Psoas muscle (tissue), 8 donors: Measurements from ENCODE around the gene CHCHD1. TPM values are rescaled to one million over a fixed set of nuclear protein-coding genes. Genes with fewer than 3 reads are reported as not detected.

ENCODE experiments used
- ATAC-seq, 4 donors: fragments of 200-7000 bp; cut with Tn5 transposase; one replicate each; pipeline ENCODE4 v1.9.1; 2020; ENCODE audit warnings: moderate library complexity in 3 of 4, mild to moderate bottlenecking in 2 of 4
- DNase-seq, 2 donors: peaks; one replicate each; pipeline ENCODE4 v3.0.0-alpha.2; 2020
- H3K27ac ChIP-seq: fragments of 200-600 bp; one replicate; pipeline ENCODE4 v1.8.0; 2022
- H3K27me3 ChIP-seq, 3 donors: fragments of 200-600 bp in 1 of 3; one replicate each; pipeline versions ENCODE4 v1.6.1 to v1.8.0; 2013 to 2022; ENCODE audit warnings: low read length in 2 of 3, mild to moderate bottlenecking in 2 of 3, moderate library complexity in 1 of 3; ENCODE audit not compliant: insufficient read depth in 3 of 3
- H3K36me3 ChIP-seq, 2 donors: fragments of 200-600 bp in 1 of 2; one replicate each; pipeline versions ENCODE4 v1.6.1 to v1.8.0; 2013 to 2022; ENCODE audit warnings: low read depth in 1 of 2, mild to moderate bottlenecking in 1 of 2, moderate library complexity in 1 of 2; ENCODE audit not compliant: insufficient read depth in 1 of 2
- H3K4me1 ChIP-seq: fragments of 200-600 bp; one replicate; pipeline ENCODE4 v1.8.0; 2022
- H3K4me3 ChIP-seq: fragments of 200-600 bp; one replicate; pipeline ENCODE4 v1.8.0; 2022; ENCODE audit warnings: mild to moderate bottlenecking
- H3K9me3 ChIP-seq: fragments of 200-600 bp; one replicate; pipeline ENCODE4 v1.8.0; 2022
- WGBS, 3 donors: extraction: QIAGEN DNeasy Blood & Tissue Kit; methylation state at CpG; one replicate each; pipeline versions ENCODE4 v1.1.6 to v1.1.7; 2013; 5-methylcytosine and 5-hydroxymethylcytosine counted together
- intact Hi-C, 2 donors: fragments of 100-400 bp; cut with DNase I; formaldehyde crosslinking; loops; one replicate each; pipeline versions ENCODE4 v1.11.0 to v1.14.2; 2022
- long read RNA-seq, 2 donors: library from polyadenylated mRNA; unstranded; transcript quantifications; one replicate each; pipeline ENCODE4 v2.0.0, GENCODE V29; 2021
- polyA plus RNA-seq, 3 donors: library from polyadenylated mRNA; stranded (reverse); fragments of 200-250 nt; gene quantifications; one replicate each; pipeline ENCODE4 v1.2.3, GENCODE V29; 2013
- total RNA-seq, 4 donors: library from RNA; stranded (reverse); fragmentation: NEBNext Ultra II Directional in 2 of 4; extraction: Animal tissue kit (Norgen Biotek cat#: 25700) in 2 of 4; gene quantifications; one replicate each; pipeline versions ENCODE4 v1.2.1 to v1.2.4, GENCODE V29; 2021 to 2023
- TF ChIP-seq, protein P1 (sequence below): fragments of 200-600 bp; IDR thresholded peaks from one replicate; pipeline ENCODE4 v1.8.0; 2022; ENCODE audit warnings: antibody characterized with exemption
- donor health status: healthy with polysubstance abuse.
- donor health status: DM: no; HTN: no; CAD: no; lungs with moderate emphysema.
- donor health status: Bipolar disorder and iron deficiency.
- donor health status: healthy.
- donor health status: DM: yes; HTN: yes; CAD: no.
- donor health status: DM: no; HTN: no; CAD: no.
- donor health status: DM: no; HTN: no; CAD: no.
- donor health status: DM: yes; HTN: yes; CAD: no.

Gene CHCHD1
- total RNA-seq = 10 to 100 TPM; 19.9 to 30.9 (median 21.9) TPM
- polyA plus RNA-seq = 10 to 100 TPM; 66.9 to 98.7 (median 94.3) TPM
- long read RNA-seq, donor 1, transcript CHCHD1-201 (3 exons, 835 nt) = major isoform, 15 of 17 reads
- long read RNA-seq, donor 1, partial matches to known transcripts = 0 of 17 reads
- long read RNA-seq, donor 1, other reads (novel, unspliced or antisense) = 1 of 17 reads
- long read RNA-seq, donor 2, transcript CHCHD1-201 (3 exons, 835 nt) = major isoform, 16 of 17 reads
- long read RNA-seq, donor 2, partial matches to known transcripts = 1 of 17 reads
- long read RNA-seq, donor 2, other reads (novel, unspliced or antisense) = 0 of 17 reads

DNA sequence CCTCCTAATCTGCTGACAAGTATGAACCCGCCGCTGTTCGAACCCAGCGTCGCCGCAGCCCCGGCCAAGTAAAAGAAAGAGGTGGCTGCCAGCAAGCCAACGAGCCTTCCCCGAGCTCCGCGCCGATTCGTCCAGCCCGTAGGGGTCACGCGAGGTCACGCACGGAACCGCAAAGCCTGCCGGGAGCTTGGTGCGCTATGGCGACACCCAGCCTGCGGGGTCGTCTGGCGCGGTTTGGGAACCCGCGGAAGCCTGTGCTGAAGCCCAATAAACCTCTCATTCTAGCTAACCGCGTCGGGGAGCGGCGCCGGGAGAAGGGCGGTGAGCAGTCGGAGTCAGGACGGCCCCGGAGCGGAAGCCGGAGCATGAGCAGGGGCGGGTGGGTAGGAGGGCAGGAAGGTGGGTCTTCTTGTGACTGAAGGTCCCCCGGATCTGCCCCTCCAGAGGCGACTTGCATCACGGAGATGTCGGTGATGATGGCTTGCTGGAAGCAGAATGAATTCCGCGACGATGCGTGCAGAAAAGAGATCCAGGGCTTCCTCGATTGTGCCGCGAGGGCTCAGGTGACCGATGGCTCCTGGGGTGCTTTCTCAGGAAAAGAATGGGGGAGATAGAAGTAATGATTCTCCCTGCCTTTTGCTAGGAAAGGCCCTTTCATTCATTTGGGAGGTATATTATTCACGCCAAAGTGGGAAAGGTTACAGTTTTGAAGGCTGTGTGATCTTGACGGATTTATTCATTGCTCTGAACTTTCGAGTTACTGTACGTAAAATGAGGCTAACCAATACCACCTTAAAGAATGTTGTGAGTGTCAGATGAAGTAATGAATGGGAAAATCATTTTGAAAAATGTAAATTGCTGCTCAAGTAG, at the start of gene CHCHD1:
TSS of gene CHCHD1 (plus strand) at position 170 of the 870 bp plus-strand sequence. CDS start at position 198, 28 bp downstream.
- peak; percentile 80 to 83 (median 82) for ATAC-seq
- TF ChIP-seq, protein P1, sequence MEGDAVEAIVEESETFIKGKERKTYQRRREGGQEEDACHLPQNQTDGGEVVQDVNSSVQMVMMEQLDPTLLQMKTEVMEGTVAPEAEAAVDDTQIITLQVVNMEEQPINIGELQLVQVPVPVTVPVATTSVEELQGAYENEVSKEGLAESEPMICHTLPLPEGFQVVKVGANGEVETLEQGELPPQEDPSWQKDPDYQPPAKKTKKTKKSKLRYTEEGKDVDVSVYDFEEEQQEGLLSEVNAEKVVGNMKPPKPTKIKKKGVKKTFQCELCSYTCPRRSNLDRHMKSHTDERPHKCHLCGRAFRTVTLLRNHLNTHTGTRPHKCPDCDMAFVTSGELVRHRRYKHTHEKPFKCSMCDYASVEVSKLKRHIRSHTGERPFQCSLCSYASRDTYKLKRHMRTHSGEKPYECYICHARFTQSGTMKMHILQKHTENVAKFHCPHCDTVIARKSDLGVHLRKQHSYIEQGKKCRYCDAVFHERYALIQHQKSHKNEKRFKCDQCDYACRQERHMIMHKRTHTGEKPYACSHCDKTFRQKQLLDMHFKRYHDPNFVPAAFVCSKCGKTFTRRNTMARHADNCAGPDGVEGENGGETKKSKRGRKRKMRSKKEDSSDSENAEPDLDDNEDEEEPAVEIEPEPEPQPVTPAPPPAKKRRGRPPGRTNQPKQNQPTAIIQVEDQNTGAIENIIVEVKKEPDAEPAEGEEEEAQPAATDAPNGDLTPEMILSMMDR = no peak
- Histone ChIP-seq H3K27me3 (no peaks in the 10 kb centered on the region), H3K36me3 (peaks cover 6 to 34% of the 10 kb centered on the region in 2 donors), H3K9me3 (no peaks in the 10 kb centered on the region), H3K27ac (peak within 1 kb of the TSS; percentile 92), H3K4me3 (peak within 1 kb of the TSS; percentile 85), H3K4me1 (peaks cover 48% of the 10 kb centered on the region)
- peak; percentile 94 to 97 for DNase-seq
- intact Hi-C loops = no loop called here
- WGBS, 3 donors = 0 to 1% (median 0%) methylated on average over 57 of the region's 57 CpGs

- Histone ChIP-seq H3K9me3 (no peaks in the 10 kb centered on the region), H3K27ac (no peak overlapping the region), H3K27me3 (no peaks in the 10 kb centered on the region), H3K4me1 (peaks cover 40% of the 10 kb centered on the region), H3K36me3 (peaks cover 9 to 49% of the 10 kb centered on the region in 2 donors), H3K4me3 (no peak overlapping the region)
- TF ChIP-seq, protein P1 = no peak
- intact Hi-C loops = loop anchor here in 1 of 2 donors (5.0 kb wide), 1 partner anchor 80 kb away; no protein-coding TSS in a partner anchor
- ATAC-seq = no peak
- 90 to 92% (median 91%) methylated on average over 20 of the region's 20 CpGs for WGBS, 3 donors
- no peak for DNase-seq
These were observed 49.4 kb upstream of the CHCHD1 start for GRCh38 chr10:73732426-73732825.

- no peaks in the 10 kb centered on the region for H3K9me3 ChIP-seq
- no peak overlapping the region for H3K4me3 ChIP-seq
- H3K36me3 ChIP-seq = peaks cover 9 to 43% of the 10 kb centered on the region in 2 donors
- peaks cover 37% of the 10 kb centered on the region for H3K4me1 ChIP-seq
- no peak for DNase-seq
- WGBS, 3 donors = 75 to 77% (median 75%) methylated on average over 72 to 84 of the region's 84 CpGs
- no peaks in the 10 kb centered on the region for H3K27me3 ChIP-seq
- intact Hi-C loops = loop anchor here in 1 of 2 donors (5.0 kb wide), 1 partner anchor 81 kb away; no protein-coding TSS in a partner anchor
- no peak for ATAC-seq
- peak overlapping the region; percentile 16 for H3K27ac ChIP-seq
- TF ChIP-seq, protein P1 = no peak
These were observed 48.8 kb upstream of the CHCHD1 start for GRCh38 chr10:73732931-73733623.

DNA sequence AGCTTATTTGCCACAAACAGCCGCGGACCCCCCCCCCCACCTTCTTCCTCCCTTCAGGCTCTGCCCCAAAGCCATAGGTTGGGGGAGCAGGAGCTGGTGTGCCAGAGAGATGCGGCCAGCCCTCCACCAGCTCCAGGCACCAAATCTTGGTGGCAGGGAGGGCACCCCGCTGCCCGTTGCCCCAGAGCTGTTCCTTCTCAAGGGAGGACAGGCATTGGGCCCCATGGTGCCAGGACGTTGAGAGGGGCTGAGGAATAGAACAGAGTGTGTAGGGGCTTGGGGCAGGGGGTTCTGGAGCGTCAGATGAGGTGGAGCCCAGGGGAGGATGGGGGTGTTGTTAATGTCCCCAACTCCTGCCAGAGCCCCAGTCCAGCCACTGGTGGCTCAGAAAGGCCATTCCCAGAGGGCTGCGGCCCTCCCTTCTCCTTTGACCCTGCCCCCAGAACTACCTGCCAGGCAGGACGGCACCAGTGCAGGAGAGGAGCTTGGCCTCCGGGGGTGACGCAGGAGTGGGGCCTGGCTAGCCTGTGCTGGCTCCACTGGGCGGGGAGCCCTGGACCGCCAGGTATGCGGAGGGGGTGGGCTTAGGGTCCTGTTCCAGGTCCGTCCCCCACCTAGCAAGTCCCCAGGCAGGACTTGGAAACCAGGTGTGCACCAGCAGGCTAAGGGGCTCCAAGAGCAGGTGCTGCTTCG, 47.7 kb upstream of the CHCHD1 start:
- Histone ChIP-seq H3K4me1 (peaks cover 29% of the 10 kb centered on the region), H3K4me3 (no peak overlapping the region), H3K36me3 (peaks cover 9 to 42% of the 10 kb centered on the region in 2 donors), H3K27ac (peak overlapping the region; percentile 63), H3K27me3 (no peaks in the 10 kb centered on the region), H3K9me3 (no peaks in the 10 kb centered on the region)
- WGBS, 3 donors = 83 to 85% (median 85%) methylated on average over 12 to 16 of the region's 16 CpGs
- intact Hi-C loops = loop anchor here in 1 of 2 donors (5.0 kb wide), 1 partner anchor 82 kb away; no protein-coding TSS in a partner anchor
- TF ChIP-seq, protein P1 = no peak
- DNase-seq (no peak), ATAC-seq (no peak)
